ENCODE results near the gene TEAD4.

The TEAD4 gene

DNA sequence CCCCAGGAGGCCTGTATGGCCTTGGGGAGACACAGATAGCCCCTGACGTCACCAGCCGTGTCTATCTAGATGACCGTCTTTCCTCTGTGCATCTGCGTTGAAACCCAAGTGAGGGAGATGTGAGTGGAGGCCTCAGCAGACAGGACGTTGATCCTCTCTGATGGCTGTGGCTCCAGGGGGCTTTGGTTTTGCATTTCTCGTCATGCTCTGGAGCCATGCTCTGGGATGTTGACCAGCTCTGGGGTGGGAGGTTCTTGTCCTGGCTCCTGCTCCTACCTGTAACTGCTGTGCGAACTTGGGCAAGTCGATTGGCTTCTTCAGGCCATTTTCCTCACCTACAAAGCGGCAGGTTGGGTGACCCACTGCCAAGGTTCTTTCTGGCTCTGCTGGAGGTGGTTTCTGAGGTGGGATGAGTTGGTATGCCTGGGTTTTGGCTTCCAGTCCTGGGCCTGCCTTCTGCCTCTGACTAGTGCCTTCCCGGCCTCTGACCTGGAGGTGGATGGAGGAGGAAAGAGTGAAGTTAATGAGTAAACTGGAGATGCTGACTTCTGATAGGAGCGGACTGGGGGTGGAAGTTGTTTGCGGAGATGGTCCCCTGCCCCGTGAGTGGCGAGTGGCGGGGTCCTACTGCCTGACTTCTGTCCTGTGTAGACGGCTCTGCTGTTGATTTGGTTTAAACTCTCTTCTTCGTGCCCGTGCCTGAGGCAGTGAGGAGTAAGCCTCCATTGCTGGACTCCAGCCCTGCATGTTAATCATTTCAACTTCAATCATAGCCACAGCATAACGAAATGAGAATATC is 126.3 kb downstream of the TEAD4 start:
- DNase-seq, result no peak

DNA sequence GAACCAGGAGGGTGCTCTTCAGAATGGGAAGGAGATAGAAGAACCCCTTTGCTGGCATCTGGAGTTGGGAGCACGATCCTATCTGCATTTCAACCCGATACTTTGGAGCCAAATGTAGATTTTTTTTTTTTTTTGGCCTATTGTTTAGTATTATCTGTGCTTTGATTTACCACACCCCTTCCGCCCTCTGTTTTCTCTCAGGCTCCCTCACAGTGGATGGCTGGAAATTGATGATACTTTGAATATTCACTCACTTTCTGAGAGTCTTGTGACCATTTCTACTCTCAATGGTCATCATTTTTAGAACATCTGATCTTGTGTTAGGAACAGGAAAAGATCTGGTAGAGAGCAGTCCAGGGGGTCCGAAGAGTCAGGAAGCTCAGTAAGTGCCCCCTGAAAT is 127.0 kb downstream of the TEAD4 start:
- no peak for DNase-seq

DNA sequence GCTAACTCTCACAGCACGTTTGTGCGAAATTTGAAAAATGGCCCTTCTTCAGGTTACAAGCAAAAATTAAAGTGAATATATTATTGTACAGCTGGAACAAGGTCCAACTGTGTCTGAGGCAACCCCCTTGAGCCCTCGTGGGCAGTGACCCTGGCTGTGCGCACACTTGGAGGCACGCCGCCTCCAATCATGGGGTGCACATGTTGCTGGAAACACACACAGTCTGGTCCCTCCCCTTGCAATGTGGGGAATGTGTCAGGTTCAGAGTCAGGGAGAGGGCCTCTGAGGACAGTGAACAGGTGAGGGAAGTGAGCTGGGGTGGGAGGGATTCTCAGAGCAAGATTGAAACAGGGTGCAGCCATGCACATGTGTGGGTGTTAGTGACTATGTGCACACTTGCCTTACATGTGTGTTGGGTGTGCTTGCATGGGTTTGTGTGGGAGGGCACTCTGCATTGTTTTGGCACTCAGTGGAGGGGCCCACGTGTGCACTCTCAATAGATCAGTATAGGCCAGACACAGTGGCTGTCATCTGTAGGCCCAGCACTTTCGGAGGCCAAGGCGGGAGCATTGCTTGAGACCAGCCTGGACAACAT is 127.6 kb downstream of the TEAD4 start:
- no peak for DNase-seq

- DNase-seq, result no peak
Observed at GRCh38 chr12:3087758-3088650, 128.8 kb downstream of the TEAD4 start.

DNA sequence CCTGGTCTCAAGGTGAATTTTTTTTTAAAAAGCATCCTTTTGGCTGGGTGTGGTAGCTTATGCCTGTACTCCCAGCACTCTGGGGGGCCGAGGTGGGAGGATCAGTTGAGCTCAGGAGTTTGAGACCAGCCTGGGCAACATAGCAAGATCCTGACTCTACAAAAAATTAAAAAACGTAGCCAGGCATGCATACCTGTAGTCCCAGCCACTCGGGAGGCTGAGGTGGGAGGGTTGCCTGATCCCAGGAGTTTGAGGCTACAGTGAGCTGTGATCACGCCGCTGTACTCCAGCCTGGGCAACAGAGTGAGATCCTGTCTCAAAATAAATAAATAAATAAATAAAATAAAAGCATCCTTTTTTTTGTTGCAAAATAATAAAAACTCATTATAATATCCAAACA is 130.4 kb downstream of the TEAD4 start:
- DNase-seq, result no peak
